ENCODE data around the gene TMEM87A. TPM values are rescaled to one million over a fixed set of nuclear protein-coding genes. Genes with fewer than 3 reads are reported as not detected.
"Not testable (repeated sequence)": the region's sequence is repeated elsewhere in the genome, so short reads cannot be mapped to it uniquely, and the experiment has no call there.

TMEM87A gene, protein sequence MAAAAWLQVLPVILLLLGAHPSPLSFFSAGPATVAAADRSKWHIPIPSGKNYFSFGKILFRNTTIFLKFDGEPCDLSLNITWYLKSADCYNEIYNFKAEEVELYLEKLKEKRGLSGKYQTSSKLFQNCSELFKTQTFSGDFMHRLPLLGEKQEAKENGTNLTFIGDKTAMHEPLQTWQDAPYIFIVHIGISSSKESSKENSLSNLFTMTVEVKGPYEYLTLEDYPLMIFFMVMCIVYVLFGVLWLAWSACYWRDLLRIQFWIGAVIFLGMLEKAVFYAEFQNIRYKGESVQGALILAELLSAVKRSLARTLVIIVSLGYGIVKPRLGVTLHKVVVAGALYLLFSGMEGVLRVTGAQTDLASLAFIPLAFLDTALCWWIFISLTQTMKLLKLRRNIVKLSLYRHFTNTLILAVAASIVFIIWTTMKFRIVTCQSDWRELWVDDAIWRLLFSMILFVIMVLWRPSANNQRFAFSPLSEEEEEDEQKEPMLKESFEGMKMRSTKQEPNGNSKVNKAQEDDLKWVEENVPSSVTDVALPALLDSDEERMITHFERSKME
- 68.5 TPM for polyA plus RNA-seq (ENCODE audit: insufficient read length)
- long read RNA-seq, donor 1, transcript TMEM87A-202 (20 exons, 3,109 nt) = major isoform, 6 of 6 reads
- long read RNA-seq, donor 1, partial matches to known transcripts = 0 of 6 reads
- long read RNA-seq, donor 1, other reads (novel, unspliced or antisense) = 0 of 6 reads
- long read RNA-seq, donor 2, transcript TMEM87A-202 (20 exons, 3,109 nt) = major isoform, 7 of 7 reads
- long read RNA-seq, donor 2, partial matches to known transcripts = 0 of 7 reads
- long read RNA-seq, donor 2, other reads (novel, unspliced or antisense) = 0 of 7 reads
- long read RNA-seq, donor 3, partial matches to known transcripts = 5 of 12 reads
- long read RNA-seq, donor 3, other reads (novel, unspliced or antisense) = 0 of 12 reads
- long read RNA-seq, donor 4 = 0 reads
- long read RNA-seq, donor 5, transcript TMEM87A-202 (20 exons, 3,109 nt) = major isoform, 9 of 18 reads
- long read RNA-seq, donor 5, partial matches to known transcripts = 8 of 18 reads
- long read RNA-seq, donor 5, other reads (novel, unspliced or antisense) = 0 of 18 reads
- long read RNA-seq, donor 6, transcript TMEM87A-202 (20 exons, 3,109 nt) = major isoform, 5 of 5 reads
- long read RNA-seq, donor 6, partial matches to known transcripts = 0 of 5 reads
- long read RNA-seq, donor 6, other reads (novel, unspliced or antisense) = 0 of 5 reads
- long read RNA-seq, donor 7, transcript TMEM87A-202 (20 exons, 3,109 nt) = major isoform, 10 of 12 reads
- long read RNA-seq, donor 7, partial matches to known transcripts = 0 of 12 reads
- long read RNA-seq, donor 7, other reads (novel, unspliced or antisense) = 0 of 12 reads
- long read RNA-seq, donor 8, transcript TMEM87A-202 (20 exons, 3,109 nt) = major isoform, 7 of 11 reads
- long read RNA-seq, donor 8, partial matches to known transcripts = 0 of 11 reads
- long read RNA-seq, donor 8, other reads (novel, unspliced or antisense) = 0 of 11 reads

DNA sequence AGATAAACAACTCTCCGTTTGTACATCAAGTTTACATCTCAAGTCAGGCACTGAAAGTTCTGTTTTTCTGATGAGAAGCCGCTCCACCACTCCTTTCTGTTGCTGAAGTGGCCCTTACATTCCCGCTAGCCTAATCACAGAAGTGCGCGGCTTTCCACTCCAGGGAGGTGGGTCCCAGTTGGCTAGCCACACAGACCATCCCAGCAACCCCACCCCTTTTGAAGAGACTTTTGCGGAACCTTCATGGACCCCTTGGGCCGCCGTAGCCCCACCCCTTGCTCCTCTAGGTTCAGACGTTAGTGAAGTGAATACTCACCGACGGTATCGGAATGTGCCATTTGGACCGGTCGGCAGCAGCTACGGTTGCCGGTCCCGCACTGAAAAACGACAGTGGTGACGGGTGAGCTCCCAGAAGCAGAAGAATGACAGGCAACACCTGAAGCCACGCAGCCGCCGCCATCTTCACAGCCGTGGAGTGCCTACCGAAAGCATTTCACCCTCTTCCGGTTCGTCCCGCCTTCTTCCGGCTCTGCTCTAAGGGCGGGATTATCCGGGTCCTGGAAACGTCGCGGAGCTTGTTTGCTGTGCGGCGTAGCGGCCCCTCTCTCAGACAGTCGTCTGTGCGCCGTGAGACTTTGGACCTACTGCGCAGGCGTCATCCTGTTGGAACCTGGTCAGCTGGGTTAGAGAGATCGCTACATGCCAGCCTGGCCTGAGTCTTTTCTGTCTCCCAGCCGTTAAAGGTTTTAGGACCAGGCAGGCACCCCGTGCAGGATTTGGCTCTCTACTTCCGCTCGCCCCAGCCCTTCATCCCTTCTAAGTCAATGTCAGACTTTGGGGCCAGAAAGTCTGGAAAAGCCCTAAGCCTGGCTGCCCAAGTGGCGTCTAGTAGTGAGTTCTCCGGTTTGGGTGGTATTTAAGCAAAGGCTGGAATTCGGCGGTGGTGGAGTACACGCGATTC, at the start of gene TMEM87A, which contains the start of gene GANC:
TMEM87A (minus strand) TSS at position 495 of the 961 bp plus-strand sequence; CDS start at position 460, 35 bp downstream.
GANC (plus strand) TSS at position 263 of the 961 bp plus-strand sequence. CDS start 1,281 bp downstream, outside the sequence.
- peak; percentile 98 for DNase-seq

DNA sequence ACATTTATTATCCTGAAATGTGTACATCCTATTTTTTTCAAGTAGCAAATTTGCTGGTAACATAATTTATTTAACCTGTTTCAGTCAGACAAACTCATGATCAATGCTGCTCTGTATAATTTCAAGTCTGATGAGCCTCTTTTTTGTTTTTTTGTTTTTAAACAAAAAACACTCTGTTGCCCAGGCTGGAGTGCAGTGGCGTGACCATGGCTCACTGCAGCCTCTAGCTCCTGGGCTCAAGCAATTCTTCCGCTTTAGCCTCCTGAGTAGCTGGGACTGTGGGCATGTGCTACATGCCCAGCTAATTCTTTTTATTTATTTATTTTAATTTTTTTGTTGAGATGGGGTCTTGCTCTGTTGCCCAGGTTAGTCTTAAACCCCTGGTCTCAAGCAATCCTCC, 46.0 kb upstream of the TMEM87A start:
- DNase-seq = no peak

DNA sequence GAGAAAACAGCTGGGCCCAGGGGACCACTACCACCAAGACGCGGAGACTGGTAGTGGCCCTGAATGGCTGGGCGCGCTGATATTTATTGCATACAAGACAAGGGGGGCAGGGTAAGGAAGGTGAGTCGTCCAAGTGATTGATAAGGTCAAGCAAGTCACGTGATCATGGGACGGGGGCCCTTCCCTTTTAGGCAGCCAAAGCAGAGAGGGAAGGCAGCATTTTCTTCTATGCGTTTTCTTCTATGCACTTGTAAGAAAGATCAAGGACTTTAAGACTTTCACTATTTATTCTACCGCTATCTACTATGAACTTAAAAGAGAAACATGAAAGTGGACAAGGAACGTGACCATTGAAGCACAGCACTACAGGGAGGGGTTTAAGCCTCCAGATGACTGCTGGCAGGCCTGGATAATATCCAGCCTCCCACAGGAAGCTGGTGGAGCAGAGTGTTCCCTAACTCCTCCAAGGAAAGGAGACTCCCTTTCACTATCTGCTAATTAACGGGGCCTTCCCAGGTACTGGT, 43.1 kb upstream of the TMEM87A start:
- not testable (repeated sequence) for DNase-seq

DNA sequence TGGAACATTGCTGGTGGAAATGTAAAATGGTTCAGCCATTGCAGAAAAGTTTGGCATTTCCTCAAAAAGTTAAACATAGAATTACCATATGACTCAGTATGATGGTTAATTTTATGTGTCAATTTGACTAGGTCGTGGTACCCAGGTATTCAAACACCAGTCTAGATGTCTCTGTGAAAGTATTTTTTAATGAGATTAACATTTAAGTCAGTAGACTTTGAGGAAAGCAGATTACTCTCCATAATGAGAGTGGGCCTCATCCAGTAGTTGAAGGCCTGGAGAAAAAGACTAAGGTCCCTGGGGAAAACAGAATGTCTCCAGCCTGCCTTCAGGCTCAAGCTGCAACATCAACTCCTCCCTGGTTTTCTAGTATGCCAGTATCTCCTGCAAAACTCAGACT, 42.3 kb upstream of the TMEM87A start:
- no peak for DNase-seq

DNA sequence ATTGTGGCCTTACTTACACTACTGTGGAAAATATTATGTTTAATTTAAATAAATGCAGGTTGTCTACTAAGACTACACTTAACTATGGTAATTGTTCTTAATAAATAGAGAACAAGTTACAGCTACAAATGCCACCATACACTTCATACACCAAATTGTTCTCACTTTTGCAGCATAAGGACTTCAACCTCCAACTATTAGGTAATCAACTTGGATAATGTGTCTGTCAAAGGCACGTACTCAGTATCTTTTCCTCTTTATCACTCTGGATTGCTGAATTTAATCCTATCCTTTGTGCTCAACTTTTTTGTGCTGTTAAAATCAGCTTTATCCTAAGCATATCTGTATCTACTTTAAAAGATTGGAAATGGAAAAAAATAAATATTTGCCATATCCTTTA, 41.6 kb upstream of the TMEM87A start:
- DNase-seq = no peak

DNA sequence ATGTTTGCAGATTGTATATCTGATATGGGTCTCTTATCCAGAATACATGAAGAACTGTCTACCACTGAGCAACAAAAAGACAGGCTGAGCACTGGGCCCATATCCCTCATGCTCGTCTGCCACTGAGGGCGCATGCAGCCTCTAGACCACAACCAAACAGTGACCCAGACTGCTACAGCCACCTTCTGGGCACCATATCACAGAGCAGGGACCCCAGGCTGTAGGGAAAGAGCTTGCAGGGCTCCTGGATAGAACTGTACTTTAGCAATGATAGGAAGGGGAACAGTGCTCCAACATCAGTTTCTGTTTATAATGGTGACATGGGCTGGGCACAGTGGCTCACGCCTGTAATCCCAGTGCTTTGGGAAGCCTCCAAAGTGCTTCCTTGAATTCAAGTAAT, 40.2 kb upstream of the TMEM87A start:
- DNase-seq = no peak

DNA sequence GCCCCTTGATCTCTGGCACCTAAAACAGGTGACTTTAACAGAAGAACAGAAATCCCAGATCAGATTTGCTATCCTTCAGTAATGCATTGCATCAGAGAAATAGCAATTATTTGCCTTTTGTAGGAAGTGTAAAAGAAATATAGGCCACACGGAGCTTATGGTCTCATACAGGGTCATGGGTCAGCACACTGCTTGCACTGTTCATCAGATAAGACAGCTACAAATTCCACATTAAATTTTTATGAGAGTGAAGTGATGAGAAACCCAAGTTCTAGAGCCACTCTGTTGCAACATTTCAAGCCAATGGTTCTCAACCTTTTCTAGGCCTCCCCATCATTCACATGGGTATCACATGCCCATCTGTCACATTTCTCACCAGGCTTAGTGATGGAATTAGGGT, 33.4 kb upstream of the TMEM87A start:
- DNase-seq = no peak

DNA sequence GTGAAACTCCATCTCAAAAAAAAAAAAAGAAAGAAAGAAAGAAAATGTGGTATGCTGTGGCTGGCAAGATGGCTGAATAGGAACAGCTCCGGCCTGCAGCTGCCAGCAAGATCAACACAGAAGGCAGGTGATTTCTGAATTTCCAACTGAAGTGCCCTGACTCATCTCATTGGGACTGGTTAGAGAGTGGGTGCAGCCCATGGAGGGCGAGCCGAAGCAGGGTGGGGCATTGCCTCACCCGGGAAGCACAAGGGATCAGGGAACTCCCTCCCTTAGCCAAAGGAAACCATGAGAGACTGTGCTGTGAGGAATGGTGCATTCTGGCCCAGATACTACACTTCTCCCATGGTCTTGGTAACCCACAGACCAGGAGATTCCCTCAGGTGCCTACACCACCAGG, 27.8 kb upstream of the TMEM87A start:
- DNase-seq = not testable (repeated sequence)

DNA sequence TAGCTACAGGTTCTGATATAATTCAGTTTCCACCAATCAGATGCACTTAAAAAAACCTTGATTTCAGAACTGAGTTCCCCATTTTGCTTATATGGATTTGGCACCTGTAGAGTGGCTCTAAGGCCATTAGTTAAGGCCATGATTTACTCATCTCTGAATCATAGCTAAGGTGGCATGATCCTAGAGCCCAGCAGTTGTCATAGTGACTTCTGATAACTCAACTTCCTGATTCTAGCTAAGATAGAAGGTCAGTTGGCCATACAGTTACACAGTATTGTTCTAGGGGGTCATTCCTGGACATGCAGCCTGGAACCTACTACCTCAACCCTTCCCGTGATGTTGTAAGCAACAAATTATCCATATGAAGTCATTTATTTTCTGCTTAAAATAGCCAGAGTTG, 15.9 kb upstream of the TMEM87A start:
- DNase-seq = no peak

DNA sequence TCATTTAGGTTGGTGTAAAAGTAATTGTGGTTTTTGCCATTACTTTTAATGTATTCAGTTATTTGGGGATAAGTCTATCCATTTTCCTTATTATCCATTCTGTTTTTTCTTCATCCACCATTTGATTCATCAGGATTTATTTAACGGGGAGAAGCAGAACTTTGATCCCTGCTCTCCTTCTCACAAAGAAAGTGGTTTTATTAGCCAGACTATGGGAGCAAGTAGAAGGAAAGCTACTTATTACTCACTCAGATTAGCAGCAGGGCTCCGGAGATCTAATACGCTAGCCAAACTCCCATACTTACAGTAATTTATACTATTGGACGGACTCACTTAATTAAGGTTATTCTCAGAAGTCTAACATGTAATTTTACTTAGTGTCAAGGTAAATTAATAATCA, 14.7 kb upstream of the TMEM87A start:
- no peak for DNase-seq

DNA sequence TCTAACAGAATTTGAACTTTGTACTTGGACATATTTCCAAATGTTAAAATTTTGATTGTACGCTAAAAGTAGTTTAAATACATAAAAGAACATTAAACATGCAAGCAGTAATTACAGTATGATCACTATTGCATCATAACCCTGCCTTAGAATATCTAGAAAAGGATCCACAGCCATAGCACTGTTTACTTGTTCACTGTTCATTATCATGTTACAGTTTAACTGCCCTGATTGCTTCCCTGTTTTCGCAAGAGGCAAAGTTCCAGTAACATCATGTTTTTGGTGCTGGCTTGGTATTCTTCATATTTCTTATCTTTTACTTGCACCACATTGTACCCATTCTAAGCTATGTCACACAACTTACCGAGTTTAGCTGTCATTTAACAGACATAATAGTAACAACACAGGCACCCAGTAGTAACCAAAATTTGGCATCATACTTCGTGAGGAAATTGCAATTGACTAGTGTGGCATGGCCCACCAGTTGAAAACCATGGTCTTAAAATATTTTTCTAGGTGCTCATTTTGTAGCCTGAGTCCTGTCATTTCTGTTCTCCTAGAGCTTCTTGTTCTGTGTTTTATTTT, 13.3 kb upstream of the TMEM87A start:
- no peak for DNase-seq

DNA sequence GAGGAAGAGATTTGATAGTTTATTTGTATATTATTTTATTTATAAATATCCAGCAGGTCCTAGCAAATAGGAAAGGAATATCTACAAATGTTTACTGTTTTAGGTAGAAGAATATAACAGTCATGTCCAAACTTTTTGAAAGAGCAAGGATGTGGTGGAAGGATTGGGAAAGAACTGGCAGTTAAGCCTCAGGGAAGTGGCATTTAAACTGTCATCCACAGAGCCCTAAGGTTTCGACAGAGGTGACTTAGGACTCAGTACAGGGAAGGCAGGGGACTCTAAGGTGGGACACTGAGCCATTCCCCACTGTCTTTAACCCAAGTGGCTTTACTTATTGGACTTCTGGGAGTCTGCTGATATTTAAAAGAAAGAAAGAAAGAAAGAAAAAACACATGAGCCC, 11.8 kb upstream of the TMEM87A start:
- DNase-seq = no peak

DNA sequence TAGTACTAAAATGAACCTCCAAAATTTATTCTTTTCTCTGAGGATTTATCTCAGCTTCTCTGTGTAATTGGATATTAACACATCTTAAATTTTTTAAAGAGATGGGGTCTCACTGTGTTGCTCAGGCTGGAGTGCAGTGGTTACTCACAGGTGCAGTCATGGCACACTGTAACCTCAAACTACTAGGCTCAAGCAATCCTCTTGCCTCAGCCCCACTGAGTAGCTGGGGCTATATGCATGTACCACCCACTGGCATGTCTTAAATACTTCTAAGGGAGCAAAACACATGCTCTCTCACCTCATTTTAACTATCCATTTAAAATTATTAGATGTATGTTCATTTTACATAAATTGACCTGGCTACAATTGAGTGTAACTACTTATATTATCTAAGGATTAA, 11.3 kb upstream of the TMEM87A start:
- no peak for DNase-seq

DNA sequence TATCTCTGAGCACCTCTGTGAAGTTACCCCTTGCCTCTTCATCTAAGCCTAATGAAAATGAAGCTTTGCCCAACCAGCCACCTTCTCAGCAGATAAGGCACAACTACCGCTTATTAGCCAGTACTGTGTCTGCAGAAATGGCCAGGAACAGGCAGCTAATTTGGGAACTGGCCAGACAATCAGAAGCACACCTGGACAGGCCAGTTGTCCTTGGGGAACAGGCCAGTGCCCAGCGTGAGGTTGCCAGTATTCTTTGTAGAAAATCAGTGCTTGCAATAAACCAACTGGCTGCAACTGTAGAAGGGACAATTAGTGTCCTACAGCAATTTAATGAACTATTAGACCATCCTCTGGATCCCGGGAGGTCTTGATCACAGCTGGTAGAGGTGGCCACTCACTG, 10.4 kb upstream of the TMEM87A start:
- no peak for DNase-seq

DNA sequence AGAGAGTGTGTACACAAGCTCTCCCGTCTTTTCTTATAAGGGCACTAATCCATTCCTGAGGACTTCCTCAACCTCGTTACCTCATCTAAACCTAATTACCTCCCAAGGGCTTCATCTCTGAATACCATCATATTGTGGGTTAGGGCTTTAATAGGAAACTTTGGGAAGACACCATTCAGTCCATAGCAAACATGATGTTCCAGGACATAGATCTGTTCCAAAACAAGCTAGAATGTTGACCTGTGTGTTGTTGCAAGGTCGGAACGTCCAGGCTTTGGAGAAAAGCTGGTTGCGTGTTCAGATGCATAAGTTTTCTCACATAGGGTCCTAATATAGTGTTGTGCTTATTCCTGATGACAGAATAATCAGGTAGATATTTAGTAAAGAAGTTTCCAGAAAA, 9.7 kb upstream of the TMEM87A start:
- DNase-seq = no peak

DNA sequence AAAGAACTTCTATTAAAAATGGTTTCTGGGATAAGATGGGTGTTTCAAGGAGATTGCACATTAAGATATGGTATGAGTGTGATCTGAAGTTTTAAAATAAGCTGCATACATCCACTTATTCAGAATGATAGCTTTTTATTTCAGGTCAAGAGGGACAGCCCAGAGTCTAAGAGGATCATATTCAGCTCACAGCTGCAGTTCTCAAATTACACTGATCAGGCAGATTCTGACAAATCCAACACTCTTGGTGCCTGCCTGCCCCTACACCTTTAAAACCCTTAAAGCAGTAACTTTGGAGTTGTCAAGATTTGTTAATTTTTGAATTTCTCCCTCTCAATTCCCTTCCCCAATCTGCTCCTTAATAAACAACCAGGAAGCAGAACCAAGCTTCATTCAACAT, 9.1 kb upstream of the TMEM87A start:
- DNase-seq = no peak

DNA sequence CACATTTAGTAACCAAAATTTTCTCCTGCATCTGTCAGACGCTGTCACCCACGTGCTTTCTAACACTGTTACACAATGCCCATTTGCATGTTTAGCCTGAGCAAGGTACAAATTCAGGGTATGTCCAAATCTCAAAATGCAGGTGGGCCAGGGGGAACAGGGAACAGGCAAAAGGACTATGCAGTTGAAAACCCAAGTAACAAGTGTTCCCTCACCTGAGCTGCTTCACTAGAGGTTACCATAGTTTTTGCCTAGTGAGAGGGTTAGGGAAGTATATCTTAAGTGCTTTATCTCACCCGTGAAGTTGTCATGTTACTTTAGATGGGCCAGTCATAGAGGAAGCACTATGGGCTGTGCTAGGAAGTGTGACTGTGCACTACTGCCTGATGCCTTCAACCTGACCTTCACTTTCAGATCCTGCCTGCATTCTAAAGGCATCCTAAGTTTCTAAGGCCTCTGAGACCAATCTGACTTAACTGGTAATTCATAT, 6.0 kb upstream of the TMEM87A start:
- no peak for DNase-seq

DNA sequence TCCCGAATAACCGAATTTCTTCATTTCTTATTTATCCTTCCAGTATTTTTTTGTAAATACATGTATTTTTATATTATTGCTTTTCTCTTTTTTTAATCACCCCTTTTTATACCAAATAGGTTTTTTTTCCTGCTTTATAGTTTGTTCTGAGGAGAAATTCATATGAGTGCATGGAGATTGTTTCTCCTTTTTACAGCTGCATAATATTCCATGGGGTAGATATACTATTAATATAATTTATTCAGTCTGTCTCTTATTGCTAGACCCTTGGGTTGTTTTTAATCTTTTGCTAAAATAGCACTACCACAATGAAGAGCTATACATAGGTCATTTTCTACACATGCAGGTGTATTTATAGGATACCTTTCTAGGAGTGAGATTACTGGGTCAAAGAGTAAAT, 3.5 kb upstream of the TMEM87A start:
- no peak for DNase-seq

DNA sequence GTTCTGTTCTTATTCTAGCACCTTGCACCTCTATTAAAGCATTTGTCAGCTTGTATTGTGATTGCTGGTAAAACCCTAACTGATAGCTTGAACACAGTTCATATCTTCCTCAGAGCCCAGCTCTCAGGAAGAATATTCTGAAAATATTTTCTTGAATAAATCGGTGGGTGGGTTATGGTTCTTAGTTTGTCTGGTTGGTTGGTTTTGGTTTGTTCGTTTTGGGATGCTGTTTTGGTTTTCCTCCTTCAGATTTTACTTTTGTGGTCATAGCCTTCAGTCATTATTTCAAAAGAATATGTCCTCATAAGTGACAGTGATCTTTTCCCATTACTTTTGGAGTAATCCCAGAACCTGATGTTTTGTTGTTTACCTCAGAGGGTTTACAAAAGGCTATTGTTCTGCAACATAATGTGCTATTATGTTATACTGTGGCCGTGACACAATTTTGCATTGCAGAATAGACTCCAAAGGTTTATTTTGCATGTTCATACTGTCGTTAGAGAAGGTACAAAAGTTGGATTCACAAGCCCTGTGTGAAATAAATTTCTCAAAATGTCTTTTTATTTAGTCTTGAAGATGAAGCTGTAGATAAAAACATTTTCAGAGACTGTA, 2.7 kb upstream of the TMEM87A start:
- DNase-seq = no peak

All from left kidney (tissue), 8 donors.